ENCODE results near the gene STK35.

The STK35 gene

GRCh38 chr20:2102585-2103460 lies 1.2 kb downstream of the STK35 start:
- Histone ChIP-seq H3K4me1 (no peaks in the 10 kb centered on the region), H3K4me3 (ENCODE audit: low read depth, low read length) (peak overlapping the region; percentile 80), H3K9me3 (no peaks in the 10 kb centered on the region), H3K27me3 (no peaks in the 10 kb centered on the region), H3K36me3 (no peaks in the 10 kb centered on the region)
- peak; percentile 75 for DNase-seq
- TF ChIP-seq CTCF (IDR thresholded peaks at IDR 0.05; ENCODE audit: low read depth, low read length) = no peak

- no peaks in the 10 kb centered on the region for H3K9me3 ChIP-seq
- no peaks in the 10 kb centered on the region for H3K27me3 ChIP-seq
- no peak for TF ChIP-seq CTCF (IDR thresholded peaks at IDR 0.05; ENCODE audit: low read depth, low read length)
- DNase-seq = no peak
- H3K36me3 ChIP-seq = no peaks in the 10 kb centered on the region
- H3K4me1 ChIP-seq = no peaks in the 10 kb centered on the region
- peak overlapping the region; percentile 80 for H3K4me3 ChIP-seq (ENCODE audit: low read depth, low read length)
These were observed 2.0 kb downstream of the STK35 start for GRCh38 chr20:2103461-2104153.

- Histone ChIP-seq H3K36me3 (no peaks in the 10 kb centered on the region), H3K4me1 (no peaks in the 10 kb centered on the region), H3K9me3 (no peaks in the 10 kb centered on the region), H3K27me3 (no peaks in the 10 kb centered on the region), H3K4me3 (ENCODE audit: low read depth, low read length) (peak overlapping the region; percentile 80)
- TF ChIP-seq CTCF (IDR thresholded peaks at IDR 0.05; ENCODE audit: low read depth, low read length) = no peak
- DNase-seq = no peak
These were observed 2.6 kb downstream of the STK35 start for GRCh38 chr20:2104236-2104635.

- no peak overlapping the region for H3K4me3 ChIP-seq (ENCODE audit: low read depth, low read length)
- H3K36me3 ChIP-seq = no peaks in the 10 kb centered on the region
- no peaks in the 10 kb centered on the region for H3K4me1 ChIP-seq
- H3K9me3 ChIP-seq = no peaks in the 10 kb centered on the region
- H3K27me3 ChIP-seq = no peaks in the 10 kb centered on the region
- TF ChIP-seq CTCF (IDR thresholded peaks at IDR 0.05; ENCODE audit: low read depth, low read length) = no peak
- no peak for DNase-seq
These were observed 6.9 kb downstream of the STK35 start for GRCh38 chr20:2108498-2108897.

- Histone ChIP-seq H3K27me3 (no peaks in the 10 kb centered on the region), H3K9me3 (no peaks in the 10 kb centered on the region), H3K4me1 (no peaks in the 10 kb centered on the region), H3K4me3 (ENCODE audit: low read depth, low read length) (no peak overlapping the region), H3K36me3 (no peaks in the 10 kb centered on the region)
- no peak for DNase-seq
- TF ChIP-seq CTCF (IDR thresholded peaks at IDR 0.05; ENCODE audit: low read depth, low read length) = no peak
These were observed 7.4 kb downstream of the STK35 start for GRCh38 chr20:2108987-2109386.
